Loucy (cell line): ENCODE results near the gene SRPX2.

Experiments used
- H2AFZ ChIP-seq: fragments of 200-600 bp; sonication (generic); 2 replicates; pipeline ENCODE4 v1.6.0; 2016; ENCODE audit warnings: antibody characterized with exemption, mild to moderate bottlenecking, low read length, moderate library complexity
- H3F3A ChIP-seq: fragments of 200-600 bp; 2 replicates; pipeline ENCODE4 v1.6.0; 2016; ENCODE audit warnings: antibody characterized with exemption, low read depth, mild to moderate bottlenecking
- H3K27me3 ChIP-seq: fragments of 200-600 bp; sonication (generic); 2 replicates; pipeline ENCODE4 v1.6.1; 2014; ENCODE audit warnings: low read length, mild to moderate bottlenecking; ENCODE audit not compliant: insufficient read depth, poor library complexity, severe bottlenecking
- H3K36me3 ChIP-seq: fragments of 200-600 bp; sonication (generic); 2 replicates; pipeline ENCODE4 v1.6.1; 2016; ENCODE audit warnings: low read length; ENCODE audit not compliant: insufficient read depth
- H3K4me1 ChIP-seq: fragments of 200-600 bp; sonication (generic); 2 replicates; pipeline ENCODE4 v1.5.1; 2014; ENCODE audit warnings: low read length, mild to moderate bottlenecking; ENCODE audit not compliant: insufficient read depth, poor library complexity, severe bottlenecking
- H3K4me2 ChIP-seq: fragments of 200-600 bp; sonication (generic); 2 replicates; pipeline ENCODE4 v1.6.0; 2014; ENCODE audit warnings: antibody characterized with exemption, low read length, low read depth, mild to moderate bottlenecking; ENCODE audit not compliant: poor library complexity, severe bottlenecking
- H3K4me3 ChIP-seq: fragments of 200-600 bp; sonication (generic); 2 replicates; pipeline ENCODE4 v1.5.1; 2014; ENCODE audit warnings: low read length, mild to moderate bottlenecking, mixed read lengths; ENCODE audit not compliant: poor library complexity, severe bottlenecking
- H3K79me2 ChIP-seq: fragments of 200-600 bp; sonication (generic); 2 replicates; pipeline ENCODE4 v1.6.1; 2014; ENCODE audit warnings: low read length; ENCODE audit not compliant: insufficient read depth
- H3K9ac ChIP-seq: fragments of 200-600 bp; sonication (generic); 2 replicates; pipeline ENCODE4 v1.6.0; 2014; ENCODE audit warnings: mild to moderate bottlenecking, low read depth, low read length, moderate library complexity; ENCODE audit not compliant: poor library complexity, severe bottlenecking
- H3K9me2 ChIP-seq: fragments of 200-600 bp; sonication (generic); replicated peaks from 2 replicates; pipeline ENCODE4 v1.6.1; 2016; ENCODE audit warnings: low read depth, low read length, mixed read lengths
- H3K9me3 ChIP-seq: fragments of 200-600 bp; sonication (generic); 2 replicates; pipeline ENCODE4 v1.6.1; 2014; ENCODE audit warnings: mild to moderate bottlenecking, antibody characterized with exemption, low read length, low read depth; ENCODE audit not compliant: insufficient read depth
- H4K20me1 ChIP-seq: fragments of 200-600 bp; sonication (generic); 2 replicates; pipeline ENCODE4 v1.6.0; 2014; ENCODE audit warnings: antibody characterized with exemption, low read length, mild to moderate bottlenecking; ENCODE audit not compliant: insufficient read depth, poor library complexity, severe bottlenecking
- EZH2phosphoT487 ChIP-seq: fragments of 200-600 bp; IDR thresholded peaks from 2 replicates; pipeline ENCODE4 v1.6.1; 2018; ENCODE audit warnings: antibody characterized with exemption, mild to moderate bottlenecking, moderate library complexity, borderline replicate concordance
- TF ChIP-seq, protein P1 (sequence below): fragments of 200-600 bp; sonication (generic); conservative IDR thresholded peaks from 2 replicates; pipeline ENCODE4 v1.5.1; 2014; ENCODE audit warnings: mild to moderate bottlenecking, antibody characterized with exemption, low read length

Gene SRPX2

DNA sequence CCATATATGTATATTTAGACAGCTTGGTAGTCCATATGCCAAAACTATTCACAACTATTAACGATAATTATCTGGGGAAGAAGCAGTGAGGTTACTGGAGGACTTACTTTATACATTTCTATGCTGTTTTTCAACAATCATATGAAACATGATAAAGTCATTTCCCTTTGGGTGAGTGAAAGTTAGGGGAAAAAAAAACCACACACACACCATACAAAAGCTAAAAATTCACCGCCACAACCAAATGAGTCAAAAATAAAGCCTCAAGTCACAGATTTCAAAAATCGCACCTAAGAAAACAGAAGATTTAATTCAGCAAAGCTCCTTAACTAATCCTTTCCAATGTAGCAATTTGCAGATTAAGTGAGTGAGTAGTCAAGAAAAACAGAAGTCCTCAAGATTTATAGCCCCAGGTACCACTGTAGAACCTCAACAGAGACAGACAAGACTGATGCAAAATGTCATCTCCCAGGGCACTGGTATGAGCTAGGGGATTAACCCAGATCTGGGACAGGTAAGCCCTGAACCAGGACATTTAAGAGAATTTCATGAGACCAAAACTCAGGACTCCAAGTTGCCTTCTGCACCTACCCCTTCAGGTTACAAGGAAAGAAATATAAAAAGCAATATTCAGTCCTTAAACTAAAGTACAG, 52.8 kb downstream of the SRPX2 start:
- H2AFZ ChIP-seq = no peak overlapping the region
- no peaks in the 10 kb centered on the region for H3K4me1 ChIP-seq
- H3K9ac ChIP-seq = no peak overlapping the region
- H3K4me3 ChIP-seq = no peak overlapping the region
- no peak for TF ChIP-seq EZH2phosphoT487
- TF ChIP-seq, protein P1, sequence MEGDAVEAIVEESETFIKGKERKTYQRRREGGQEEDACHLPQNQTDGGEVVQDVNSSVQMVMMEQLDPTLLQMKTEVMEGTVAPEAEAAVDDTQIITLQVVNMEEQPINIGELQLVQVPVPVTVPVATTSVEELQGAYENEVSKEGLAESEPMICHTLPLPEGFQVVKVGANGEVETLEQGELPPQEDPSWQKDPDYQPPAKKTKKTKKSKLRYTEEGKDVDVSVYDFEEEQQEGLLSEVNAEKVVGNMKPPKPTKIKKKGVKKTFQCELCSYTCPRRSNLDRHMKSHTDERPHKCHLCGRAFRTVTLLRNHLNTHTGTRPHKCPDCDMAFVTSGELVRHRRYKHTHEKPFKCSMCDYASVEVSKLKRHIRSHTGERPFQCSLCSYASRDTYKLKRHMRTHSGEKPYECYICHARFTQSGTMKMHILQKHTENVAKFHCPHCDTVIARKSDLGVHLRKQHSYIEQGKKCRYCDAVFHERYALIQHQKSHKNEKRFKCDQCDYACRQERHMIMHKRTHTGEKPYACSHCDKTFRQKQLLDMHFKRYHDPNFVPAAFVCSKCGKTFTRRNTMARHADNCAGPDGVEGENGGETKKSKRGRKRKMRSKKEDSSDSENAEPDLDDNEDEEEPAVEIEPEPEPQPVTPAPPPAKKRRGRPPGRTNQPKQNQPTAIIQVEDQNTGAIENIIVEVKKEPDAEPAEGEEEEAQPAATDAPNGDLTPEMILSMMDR = no peak
- H3K36me3 ChIP-seq = no peaks in the 10 kb centered on the region
- H3K9me3 ChIP-seq = no peaks in the 10 kb centered on the region
- no peak overlapping the region for H3K4me2 ChIP-seq
- H4K20me1 ChIP-seq = no peaks in the 10 kb centered on the region
- H3F3A ChIP-seq = no peaks in the 10 kb centered on the region
- no peaks in the 10 kb centered on the region for H3K9me2 ChIP-seq
- H3K79me2 ChIP-seq = no peaks in the 10 kb centered on the region
- H3K27me3 ChIP-seq = no peaks in the 10 kb centered on the region

- H3K79me2 ChIP-seq = no peaks in the 10 kb centered on the region
- H3K4me1 ChIP-seq = no peaks in the 10 kb centered on the region
- no peak overlapping the region for H3K9ac ChIP-seq
- TF ChIP-seq EZH2phosphoT487 = no peak
- TF ChIP-seq, protein P1 = no peak
- H3K36me3 ChIP-seq = no peaks in the 10 kb centered on the region
- no peaks in the 10 kb centered on the region for H4K20me1 ChIP-seq
- H2AFZ ChIP-seq = no peak overlapping the region
- H3K4me2 ChIP-seq = no peak overlapping the region
- no peak overlapping the region for H3K4me3 ChIP-seq
- no peaks in the 10 kb centered on the region for H3K9me3 ChIP-seq
- no peaks in the 10 kb centered on the region for H3F3A ChIP-seq
- no peaks in the 10 kb centered on the region for H3K27me3 ChIP-seq
- no peaks in the 10 kb centered on the region for H3K9me2 ChIP-seq
Measured at GRCh38 chrX:100698551-100698950, 54.6 kb downstream of the SRPX2 start.

DNA sequence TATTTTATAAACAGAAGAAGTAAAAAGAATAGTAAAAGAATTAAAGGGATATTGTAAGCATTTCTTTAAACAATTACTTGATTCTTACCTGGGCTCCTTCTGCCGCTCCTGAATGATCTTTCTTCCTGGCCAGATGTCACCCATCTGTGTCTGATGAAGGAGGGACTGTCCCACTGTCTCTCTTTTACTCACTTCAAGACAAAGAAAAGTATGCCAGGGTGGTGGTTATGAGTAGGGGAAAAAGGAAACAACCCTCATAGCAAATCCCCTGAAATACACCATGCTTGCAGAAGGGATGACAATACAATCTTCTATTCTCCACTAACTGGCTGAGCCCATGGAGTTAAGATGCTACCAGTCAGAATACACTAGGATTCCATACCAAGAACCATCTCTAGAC, 56.8 kb downstream of the SRPX2 start:
- H3K36me3 ChIP-seq = no peaks in the 10 kb centered on the region
- H3K79me2 ChIP-seq = no peaks in the 10 kb centered on the region
- H2AFZ ChIP-seq = no peak overlapping the region
- no peaks in the 10 kb centered on the region for H3K9me2 ChIP-seq
- H3K27me3 ChIP-seq = no peaks in the 10 kb centered on the region
- no peaks in the 10 kb centered on the region for H3F3A ChIP-seq
- H3K9me3 ChIP-seq = no peaks in the 10 kb centered on the region
- H3K4me1 ChIP-seq = no peaks in the 10 kb centered on the region
- no peaks in the 10 kb centered on the region for H4K20me1 ChIP-seq
- no peak overlapping the region for H3K4me2 ChIP-seq
- H3K9ac ChIP-seq = no peak overlapping the region
- H3K4me3 ChIP-seq = no peak overlapping the region
- TF ChIP-seq, protein P1 = no peak
